ENCODE measurements around the gene B4GALT2. TPM values are rescaled to one million over a fixed set of nuclear protein-coding genes. Genes with fewer than 3 reads are reported as not detected.

The B4GALT2 gene
- total and polyA plus RNA-seq, 2 donors (not counting 1 experiment from before 2014, with no cell fraction given), result 4.6 to 6.5 TPM

- no peak within 1 kb of the TSS for H3K27ac Mint-ChIP-seq
- Histone ChIP-seq H3K9ac (ENCODE audit: low read length) (peak within 1 kb of the TSS; percentile 44), H3K27ac (ENCODE audit: low read length in 2 of 2) (no peak within 1 kb of the TSS), H4K20me1 (ENCODE audit: control insufficient read depth, insufficient read depth, low read length, poor library complexity, severe bottlenecking) (no peaks in the 10 kb centered on the region), H2AFZ (ENCODE audit: insufficient read depth, low read depth, low read length, poor library complexity, severe bottlenecking) (peak within 1 kb of the TSS; percentile 55), H3K36me3 (replicated peaks in 1 of 2; ENCODE audit: control extremely low read depth in 1 of 2, control insufficient read depth in 1 of 2, extremely low read depth in 1 of 2, insufficient read depth in 2 of 2, low read length in 1 of 2) (no peaks in the 10 kb centered on the region), H3K9me3 (ENCODE audit: control extremely low read depth in 1 of 3, control insufficient read depth in 2 of 3, insufficient read depth in 1 of 3, low read length in 2 of 3) (peaks cover 0 to 14% (median 0%) of the 10 kb centered on the region in 3 donors), H3K4me1 (ENCODE audit: control insufficient read depth in 2 of 2, insufficient read depth in 2 of 2, low read length in 2 of 2) (peaks cover 29 to 30% of the 10 kb centered on the region in 2 donors), H3K27me3 (replicated peaks in 1 of 4; ENCODE audit: control extremely low read depth in 1 of 4, control insufficient read depth in 3 of 4, insufficient read depth in 4 of 4, low read length in 3 of 4) (peaks cover 0 to 44% (median 26%) of the 10 kb centered on the region in 4 experiments), H3K4me3 (ENCODE audit: control extremely low read depth in 1 of 5, extremely low read depth in 1 of 5, insufficient read depth in 1 of 5, low read depth in 2 of 5, low read length in 4 of 5) (peak within 1 kb of the TSS in 2 of 5 experiments; percentile 18 to 27), H3K79me2 (ENCODE audit: control insufficient read depth, insufficient read depth, low read length) (no peaks in the 10 kb centered on the region), H3K4me2 (replicated peaks; ENCODE audit: low read depth, low read length, poor library complexity, severe bottlenecking) (peak within 1 kb of the TSS; percentile 70)
- H3K9me3 Mint-ChIP-seq (ENCODE audit: insufficient read depth), result no peaks in the 10 kb centered on the region
- peak; percentile 32 for DNase-seq
- no peak for TF ChIP-seq CTCF (IDR thresholded peaks at IDR 0.05)
- no peak for TF ChIP-seq EZH2 (IDR thresholded peaks at IDR 0.05; ENCODE audit: borderline replicate concordance, insufficient read depth, low read depth, low read length, poor library complexity, severe bottlenecking)
- ChIA-PET CTCF (interaction anchor here (0.6 to 10.3 kb wide), 14 partner anchors 11 to 707 kb away, joined by 3 to 118 read pairs (median 7); partner anchors contain the start of genes DPH2, IPO13 and PTPRF), POLR2A (interaction anchor here (1.2 kb wide), 1 partner anchor 694 kb away, joined by 3 read pairs; no protein-coding TSS in a partner anchor)
- peaks cover 26% of the 10 kb centered on the region for H3K27me3 Mint-ChIP-seq
- no peak for ATAC-seq (ENCODE audit: low read depth)
- WGBS (ENCODE audit: insufficient coverage), result 5% methylated on average over 42 of the region's 42 CpGs
- peak within 1 kb of the TSS; percentile 54 for H3K4me3 Mint-ChIP-seq
- intact Hi-C loops (cut with micrococcal nuclease), result loop anchor here (5.0 kb wide), 1 partner anchor 114 kb away; no protein-coding TSS in a partner anchor
- peaks cover 21% of the 10 kb centered on the region for H3K4me1 Mint-ChIP-seq
Measured at GRCh38 chr1:43933386-43934100, 45.5 kb upstream of the B4GALT2 start, which contains the start of gene ARTN. ARTN (plus strand) TSS chr1:43933801; CDS start chr1:43935657, 1,856 bp downstream.
